ENCODE data around the gene STH.

STH gene

GRCh38 chr17:45972531-45972930 is 26.5 kb upstream of the STH start:
- TF ChIP-seq PATZ1 (CRISPR knock-in tag; IDR thresholded peaks at IDR 0.05; ENCODE audit: borderline replicate concordance): no peak
- TF ChIP-seq CSRNP3 (CRISPR knock-in tag; IDR thresholded peaks at IDR 0.05): no peak
- TF ChIP-seq GLIS3 (CRISPR knock-in tag; IDR thresholded peaks at IDR 0.05): no peak
- TF ChIP-seq RARB (CRISPR knock-in tag; IDR thresholded peaks at IDR 0.05): no peak
- TF ChIP-seq ZNF565 (CRISPR knock-in tag; conservative IDR thresholded peaks at IDR 0.05; ENCODE audit: low read depth): no peak
- ATAC-seq: no peak

- TF ChIP-seq ZC3H10 (CRISPR knock-in tag; IDR thresholded peaks at IDR 0.05): no peak
- no peak for TF ChIP-seq ZFP3 (CRISPR knock-in tag; IDR thresholded peaks at IDR 0.05)
- TF ChIP-seq ZNF70 (CRISPR knock-in tag; IDR thresholded peaks at IDR 0.05): no peak
- no peak for ATAC-seq
These were observed 25.8 kb upstream of the STH start for GRCh38 chr17:45973099-45973780.

GRCh38 chr17:45973946-45974859 is 24.8 kb upstream of the STH start:
- ATAC-seq: no peak
- TF ChIP-seq POU6F1 (CRISPR knock-in tag; IDR thresholded peaks at IDR 0.05; ENCODE audit: borderline replicate concordance, low read depth) (no peak), ZFP30 (CRISPR knock-in tag; IDR thresholded peaks at IDR 0.05) (no peak), PPARA (CRISPR knock-in tag; IDR thresholded peaks at IDR 0.05; ENCODE audit: borderline replicate concordance) (no peak), ZNF565 (CRISPR knock-in tag; conservative IDR thresholded peaks at IDR 0.05; ENCODE audit: low read depth) (no peak), ZFP3 (CRISPR knock-in tag; IDR thresholded peaks at IDR 0.05) (no peak), CSDC2 (CRISPR knock-in tag; IDR thresholded peaks at IDR 0.05) (no peak), ISL1 (CRISPR knock-in tag; IDR thresholded peaks at IDR 0.05) (no peak), ZNF70 (CRISPR knock-in tag; IDR thresholded peaks at IDR 0.05) (no peak), TSHZ2 (CRISPR knock-in tag; IDR thresholded peaks at IDR 0.05) (no peak), TOX (CRISPR knock-in tag; IDR thresholded peaks at IDR 0.05; ENCODE audit: borderline replicate concordance) (no peak), CSRNP3 (CRISPR knock-in tag; IDR thresholded peaks at IDR 0.05) (no peak), ZC3H10 (CRISPR knock-in tag; IDR thresholded peaks at IDR 0.05) (no peak), RARB (CRISPR knock-in tag; IDR thresholded peaks at IDR 0.05) (no peak), BACH2 (CRISPR knock-in tag; IDR thresholded peaks at IDR 0.05; ENCODE audit: borderline replicate concordance) (no peak), GLIS3 (CRISPR knock-in tag; IDR thresholded peaks at IDR 0.05) (no peak), CREB5 (CRISPR knock-in tag; IDR thresholded peaks at IDR 0.05; ENCODE audit: low read depth) (no peak), PATZ1 (CRISPR knock-in tag; IDR thresholded peaks at IDR 0.05; ENCODE audit: borderline replicate concordance) (no peak), ESRRG (CRISPR knock-in tag; IDR thresholded peaks at IDR 0.05) (no peak)
